ENCODE measurements around the gene ORM1.

The ORM1 gene

GRCh38 chr9:114344188-114344566 lies 21.3 kb downstream of the ORM1 start:
- DNase-seq (ENCODE audit: low read depth): no peak

GRCh38 chr9:114344692-114345091 lies 21.8 kb downstream of the ORM1 start:
- no peak for DNase-seq (ENCODE audit: low read depth)

- DNase-seq (ENCODE audit: low read depth): no peak
Measured at GRCh38 chr9:114345493-114346065, 22.7 kb downstream of the ORM1 start.

- no peak for DNase-seq (ENCODE audit: low read depth)
Measured at GRCh38 chr9:114346146-114346545, 23.2 kb downstream of the ORM1 start.

- DNase-seq (ENCODE audit: low read depth): no peak
Measured at GRCh38 chr9:114347675-114348074, 24.8 kb downstream of the ORM1 start.

- DNase-seq (ENCODE audit: low read depth): no peak
Measured at GRCh38 chr9:114348261-114348905, 25.5 kb downstream of the ORM1 start.

- DNase-seq (ENCODE audit: low read depth): peak; percentile 94
Measured at GRCh38 chr9:114348906-114349482, 26.1 kb downstream of the ORM1 start.

- no peak for DNase-seq (ENCODE audit: low read depth)
Measured at GRCh38 chr9:114349713-114350480, 27.0 kb downstream of the ORM1 start.

- no peak for DNase-seq (ENCODE audit: low read depth)
Measured at GRCh38 chr9:114350636-114351401, 27.9 kb downstream of the ORM1 start.

- no peak for DNase-seq (ENCODE audit: low read depth)
Measured at GRCh38 chr9:114351932-114352331, 29.0 kb downstream of the ORM1 start.

- no peak for DNase-seq (ENCODE audit: low read depth)
Measured at GRCh38 chr9:114355821-114356220, 32.9 kb downstream of the ORM1 start.

- DNase-seq (ENCODE audit: low read depth): no peak
Measured at GRCh38 chr9:114356792-114357191, 33.9 kb downstream of the ORM1 start.

GRCh38 chr9:114357360-114357759 lies 34.5 kb downstream of the ORM1 start:
- DNase-seq (ENCODE audit: low read depth): no peak

- no peak for DNase-seq (ENCODE audit: low read depth)
Measured at GRCh38 chr9:114357911-114358328, 35.0 kb downstream of the ORM1 start.

- no peak for DNase-seq (ENCODE audit: low read depth)
Measured at GRCh38 chr9:114359801-114360200, 36.9 kb downstream of the ORM1 start.

GRCh38 chr9:114361542-114361941 lies 38.6 kb downstream of the ORM1 start:
- DNase-seq (ENCODE audit: low read depth): no peak

GRCh38 chr9:114362394-114362793 lies 39.5 kb downstream of the ORM1 start:
- no peak for DNase-seq (ENCODE audit: low read depth)

- no peak for DNase-seq (ENCODE audit: low read depth)
Measured at GRCh38 chr9:114363424-114363823, 40.5 kb downstream of the ORM1 start.

GRCh38 chr9:114364134-114365041 lies 41.5 kb downstream of the ORM1 start:
- peak; percentile 69 for DNase-seq (ENCODE audit: low read depth)

GRCh38 chr9:114365194-114365593 lies 42.3 kb downstream of the ORM1 start:
- DNase-seq (ENCODE audit: low read depth): no peak
